Endothelial cell of umbilical vein (primary cell): Measurements from ENCODE around the gene KDM3B. TPM values are rescaled to one million over a fixed set of nuclear protein-coding genes. Genes with fewer than 3 reads are reported as not detected.

Experiments used
- BruUV-seq: library from RNA; stranded (reverse); fragments of 400-500 nt; replicated peaks from 2 replicates; lab custom pipeline; 2021; lab: Mats Ljungman, UMichigan
- CTCF ChIA-PET: fragments of 300-600, 350-600 bp; sonication (Branson Sonifier 250); formaldehyde crosslinking; loops from one replicate; lab custom pipeline; 2021; ENCODE audit warnings: antibody characterized with exemption, inconsistent platforms; lab: Charles Lee
- POLR2A ChIA-PET: fragments of 300-600, 350-600 bp; sonication (Branson Sonifier 250); formaldehyde crosslinking; loops from one replicate; lab custom pipeline; 2021; ENCODE audit warnings: antibody characterized with exemption, inconsistent platforms; lab: Charles Lee
- DNase-seq: peaks from one replicate; pipeline ENCODE4 v3.0.0-alpha.2; 2011; ENCODE audit warnings: low read depth, low spot score
- FAIRE-seq: peaks from 2 replicates; lab custom pipeline; 2011; peaks lifted over from hg19 to GRCh38; lab: Jason Lieb, UNC
- H2AFZ ChIP-seq: 2 replicates; pipeline ENCODE4 v1.6.0; 2012; ENCODE audit warnings: low read depth, low read length, control low read depth, inconsistent platforms
- H3K27ac ChIP-seq: 2 replicates; pipeline ENCODE4 v1.5.1; 2011; ENCODE audit warnings: low read depth, mild to moderate bottlenecking, control low read depth, low read length, moderate library complexity; ENCODE audit not compliant: insufficient read depth
- H3K27me3 ChIP-seq, 2 experiments: 2 replicates each; pipeline versions ENCODE4 v1.6.0 to v1.6.1; 2011; ENCODE audit warnings: low read length in 2 of 2, mixed read lengths in 1 of 2; ENCODE audit not compliant: control insufficient read depth in 2 of 2, insufficient read depth in 2 of 2
- H3K36me3 ChIP-seq, 2 experiments: 2 replicates in 1 of 2; 3 replicates in 1 of 2; pipeline ENCODE4 v1.5.1; 2011; ENCODE audit warnings: low read length in 2 of 2, mild to moderate bottlenecking in 1 of 2, moderate library complexity in 1 of 2; ENCODE audit not compliant: control insufficient read depth in 2 of 2, insufficient read depth in 2 of 2; ENCODE audit errors: extremely low read depth in 1 of 2
- H3K4me1 ChIP-seq: 3 replicates; pipeline ENCODE4 v1.5.1; 2011; ENCODE audit warnings: mild to moderate bottlenecking, low read length; ENCODE audit not compliant: control insufficient read depth, insufficient read depth; ENCODE audit errors: extremely low read depth
- H3K4me2 ChIP-seq: 2 replicates; pipeline ENCODE4 v1.6.1; 2011; ENCODE audit warnings: low read length, control low read depth, mixed read lengths; ENCODE audit not compliant: insufficient read depth
- H3K4me3 ChIP-seq, 3 experiments: fragments of 200-600 bp in 1 of 3; sonication (generic), shearing (Covaris generic) in 1 of 3; replicated peaks in 1 of 3; 2 replicates each; pipeline ENCODE4 v1.5.1; 2011 to 2016; ENCODE audit warnings: control low read depth in 3 of 3, low read length in 3 of 3, mild to moderate bottlenecking in 2 of 3, inconsistent platforms in 1 of 3, low read depth in 1 of 3, moderate library complexity in 1 of 3; ENCODE audit not compliant: insufficient read depth in 1 of 3
- H3K79me2 ChIP-seq: 2 replicates; pipeline ENCODE4 v1.6.0; 2012; ENCODE audit warnings: low read length, inconsistent platforms; ENCODE audit not compliant: control insufficient read depth, insufficient read depth
- H3K9ac ChIP-seq: replicated peaks from 2 replicates; pipeline ENCODE3; 2011; ENCODE audit warnings: low read length, control low read depth; ENCODE audit not compliant: insufficient read depth; ENCODE audit errors: extremely low read depth
- H3K9me1 ChIP-seq: replicated peaks from 3 replicates; pipeline ENCODE4 v1.6.0; 2011; ENCODE audit warnings: mild to moderate bottlenecking, low read length; ENCODE audit not compliant: control insufficient read depth, insufficient read depth; ENCODE audit errors: extremely low read depth
- H3K9me3 ChIP-seq: replicated peaks from 2 replicates; pipeline ENCODE4 v1.5.1; 2012; ENCODE audit warnings: low read length, inconsistent platforms; ENCODE audit not compliant: control insufficient read depth, insufficient read depth
- H4K20me1 ChIP-seq: replicated peaks from 2 replicates; pipeline ENCODE3; 2011; ENCODE audit warnings: mild to moderate bottlenecking, low read length; ENCODE audit not compliant: control insufficient read depth, insufficient read depth; ENCODE audit errors: extremely low read depth
- CTCF ChIP-seq, 2 donors: IDR thresholded peaks; 1 replicate in 1 of 2; 2 replicates in 1 of 2; pipeline ENCODE4 v1.5.1; 2011; ENCODE audit warnings: low read length in 2 of 2, mild to moderate bottlenecking in 2 of 2, moderate library complexity in 2 of 2, control low read depth in 1 of 2, inconsistent platforms in 1 of 2, low read depth in 1 of 2; ENCODE audit not compliant: insufficient read depth in 1 of 2; ENCODE audit errors: extremely low read depth in 1 of 2
- EZH2 ChIP-seq: IDR thresholded peaks from 2 replicates; pipeline ENCODE4 v1.6.1; 2012; ENCODE audit warnings: borderline replicate concordance, low read depth, mild to moderate bottlenecking, moderate library complexity, low read length, inconsistent platforms; ENCODE audit not compliant: severe bottlenecking
- FOS ChIP-seq: IDR thresholded peaks from 2 replicates; pipeline ENCODE4 v1.6.1; 2011; ENCODE audit warnings: mild to moderate bottlenecking, low read length, moderate library complexity, borderline replicate concordance; ENCODE audit not compliant: insufficient read depth
- GATA2 ChIP-seq: IDR thresholded peaks from 2 replicates; pipeline ENCODE4 v1.7.0; 2011; ENCODE audit warnings: low read depth, mild to moderate bottlenecking, moderate library complexity, mixed read lengths, low read length; ENCODE audit not compliant: insufficient read length, insufficient read depth
- JUN ChIP-seq: IDR thresholded peaks from 2 replicates; pipeline ENCODE4 v1.6.1; 2011; ENCODE audit warnings: borderline replicate concordance, low read depth; ENCODE audit not compliant: insufficient read length, insufficient read depth
- MAX ChIP-seq: IDR thresholded peaks from 2 replicates; pipeline ENCODE4 v1.6.1; 2011; ENCODE audit not compliant: insufficient read depth, insufficient read length
- MYC ChIP-seq: IDR thresholded peaks from one replicate; pipeline ENCODE4 v1.6.1; 2011; ENCODE audit warnings: mild to moderate bottlenecking, low read depth, low read length
- POLR2A ChIP-seq: IDR thresholded peaks from 2 replicates; pipeline ENCODE4 v1.6.1; 2012; ENCODE audit warnings: low read depth, mild to moderate bottlenecking, control low read depth, low read length
- POLR2AphosphoS5 ChIP-seq: IDR thresholded peaks from 2 replicates; pipeline ENCODE4 v1.6.1; 2012; ENCODE audit warnings: low read depth, mild to moderate bottlenecking, control low read depth, low read length, moderate library complexity; ENCODE audit not compliant: insufficient read depth
- dilution Hi-C: fragments of 300-500 bp; cut with MboI; formaldehyde crosslinking; loops from one replicate; pipeline ENCODE4 v1.15.0; 2019; ENCODE audit warnings: low sequenced_read_pairs; ENCODE audit not compliant: extremely low pct_ligation_motif_present
- intact Hi-C: fragments of 100-400 bp; cut with micrococcal nuclease; formaldehyde crosslinking; loops from one replicate; pipeline ENCODE4 v1.10.0; 2022
- polyA plus RNA-seq, 4 experiments: library from polyadenylated mRNA; depleted of rRNA in 3 of 4; stranded (reverse) in 3 of 4; unstranded in 1 of 4; fragments of >200 nt; gene quantifications; 2 replicates each; pipeline versions ENCODE4 v1.2.1 to v1.2.3, GENCODE V29; 2011 to 2012; ENCODE audit warnings: missing spikeins in 1 of 4
- total RNA-seq: library from RNA; stranded (reverse); gene quantifications from 2 replicates; pipeline ENCODE4 v1.2.3, GENCODE V29; 2021

Gene KDM3B
- total and polyA plus RNA-seq, 2 donors (not counting 3 experiments of a cell fraction or from before 2014, with no cell fraction given), result 19.0 to 55.7 TPM

- Histone ChIP-seq H3K27me3 (no peaks in the 10 kb centered on the region), H2AFZ (no peak overlapping the region), H4K20me1 (no peaks in the 10 kb centered on the region), H3K9me1 (no peaks in the 10 kb centered on the region), H3K4me2 (no peak overlapping the region), H3K36me3 (peaks cover 0 to 3% of the 10 kb centered on the region in 2 experiments), H3K79me2 (peaks cover 5% of the 10 kb centered on the region), H3K27ac (no peak overlapping the region), H3K4me3 (no peak overlapping the region), H3K9ac (no peak overlapping the region), H3K9me3 (no peaks in the 10 kb centered on the region), H3K4me1 (peaks cover 16% of the 10 kb centered on the region)
- dilution Hi-C loops, result no loop called here
- intact Hi-C loops, result no loop called here
- TF ChIP-seq GATA2 (no peak), CTCF (IDR thresholded peaks at IDR 0.05; ENCODE audit: extremely low read depth in 1 of 2, insufficient read depth in 1 of 2, low read depth in 1 of 2, low read length in 2 of 2) (no peak), POLR2A (no peak), FOS (no peak), POLR2AphosphoS5 (no peak), EZH2 (no peak), JUN (no peak), MYC (no peak), MAX (no peak)
- DNase-seq (no peak), FAIRE-seq (no peak)
- ChIA-PET POLR2A (no interaction called here), CTCF (no interaction called here)
- BruUV-seq, result no TSS peak
Observed at GRCh38 chr5:138467711-138468132, 115.2 kb downstream of the KDM3B start.
